ENCODE data around the gene AUTS2. TPM values are rescaled to one million over a fixed set of nuclear protein-coding genes. Genes with fewer than 3 reads are reported as not detected.

The AUTS2 gene
- total RNA-seq, 1 donor from 2014 or later, result 9.9 TPM

- H3K36me3 ChIP-seq (ENCODE audit: control insufficient read depth, insufficient read depth, low read length), result no peaks in the 10 kb centered on the region
- H3K27me3 ChIP-seq (ENCODE audit: control insufficient read depth, insufficient read depth, low read length), result no peaks in the 10 kb centered on the region
- H3K4me3 ChIP-seq (ENCODE audit: low read depth, low read length), result no peak overlapping the region
- DNase-seq (ENCODE audit: low read depth), result no peak
- TF ChIP-seq, protein P1, sequence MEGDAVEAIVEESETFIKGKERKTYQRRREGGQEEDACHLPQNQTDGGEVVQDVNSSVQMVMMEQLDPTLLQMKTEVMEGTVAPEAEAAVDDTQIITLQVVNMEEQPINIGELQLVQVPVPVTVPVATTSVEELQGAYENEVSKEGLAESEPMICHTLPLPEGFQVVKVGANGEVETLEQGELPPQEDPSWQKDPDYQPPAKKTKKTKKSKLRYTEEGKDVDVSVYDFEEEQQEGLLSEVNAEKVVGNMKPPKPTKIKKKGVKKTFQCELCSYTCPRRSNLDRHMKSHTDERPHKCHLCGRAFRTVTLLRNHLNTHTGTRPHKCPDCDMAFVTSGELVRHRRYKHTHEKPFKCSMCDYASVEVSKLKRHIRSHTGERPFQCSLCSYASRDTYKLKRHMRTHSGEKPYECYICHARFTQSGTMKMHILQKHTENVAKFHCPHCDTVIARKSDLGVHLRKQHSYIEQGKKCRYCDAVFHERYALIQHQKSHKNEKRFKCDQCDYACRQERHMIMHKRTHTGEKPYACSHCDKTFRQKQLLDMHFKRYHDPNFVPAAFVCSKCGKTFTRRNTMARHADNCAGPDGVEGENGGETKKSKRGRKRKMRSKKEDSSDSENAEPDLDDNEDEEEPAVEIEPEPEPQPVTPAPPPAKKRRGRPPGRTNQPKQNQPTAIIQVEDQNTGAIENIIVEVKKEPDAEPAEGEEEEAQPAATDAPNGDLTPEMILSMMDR (IDR thresholded peaks at IDR 0.05; ENCODE audit: insufficient read depth, low read length, poor library complexity, severe bottlenecking), result no peak
Measured at GRCh38 chr7:69962186-69963065, 364.2 kb downstream of the AUTS2 start.

DNA sequence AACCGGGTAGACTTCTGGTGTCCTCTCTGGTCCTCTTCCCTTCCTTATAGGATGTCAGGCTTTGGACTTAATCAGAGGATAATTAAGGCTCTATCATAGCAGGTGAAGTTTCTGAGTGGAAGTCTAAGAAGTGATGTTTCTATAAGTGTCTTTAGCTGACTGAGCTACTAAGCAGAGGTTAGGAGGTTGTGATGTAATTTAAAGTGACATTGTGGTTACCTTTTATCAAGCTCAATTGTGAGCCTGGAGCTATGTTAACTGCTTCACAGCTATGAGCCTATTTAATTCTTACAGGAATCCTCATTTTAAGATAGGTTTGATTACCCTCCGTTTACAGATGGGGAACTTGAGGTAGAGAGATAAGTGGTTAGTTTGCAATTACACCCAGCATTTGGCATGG lies 365.1 kb downstream of the AUTS2 start:
- H3K4me3 ChIP-seq (ENCODE audit: low read depth, low read length), result no peak overlapping the region
- no peaks in the 10 kb centered on the region for H3K27me3 ChIP-seq (ENCODE audit: control insufficient read depth, insufficient read depth, low read length)
- DNase-seq (ENCODE audit: low read depth), result no peak
- no peaks in the 10 kb centered on the region for H3K36me3 ChIP-seq (ENCODE audit: control insufficient read depth, insufficient read depth, low read length)
- TF ChIP-seq, protein P1 (IDR thresholded peaks at IDR 0.05; ENCODE audit: insufficient read depth, low read length, poor library complexity, severe bottlenecking), result no peak

GRCh38 chr7:69966766-69967591 lies 368.7 kb downstream of the AUTS2 start:
- no peak overlapping the region for H3K4me3 ChIP-seq (ENCODE audit: low read depth, low read length)
- no peak for DNase-seq (ENCODE audit: low read depth)
- H3K27me3 ChIP-seq (ENCODE audit: control insufficient read depth, insufficient read depth, low read length), result no peaks in the 10 kb centered on the region
- TF ChIP-seq, protein P1 (IDR thresholded peaks at IDR 0.05; ENCODE audit: insufficient read depth, low read length, poor library complexity, severe bottlenecking), result no peak
- no peaks in the 10 kb centered on the region for H3K36me3 ChIP-seq (ENCODE audit: control insufficient read depth, insufficient read depth, low read length)

DNA sequence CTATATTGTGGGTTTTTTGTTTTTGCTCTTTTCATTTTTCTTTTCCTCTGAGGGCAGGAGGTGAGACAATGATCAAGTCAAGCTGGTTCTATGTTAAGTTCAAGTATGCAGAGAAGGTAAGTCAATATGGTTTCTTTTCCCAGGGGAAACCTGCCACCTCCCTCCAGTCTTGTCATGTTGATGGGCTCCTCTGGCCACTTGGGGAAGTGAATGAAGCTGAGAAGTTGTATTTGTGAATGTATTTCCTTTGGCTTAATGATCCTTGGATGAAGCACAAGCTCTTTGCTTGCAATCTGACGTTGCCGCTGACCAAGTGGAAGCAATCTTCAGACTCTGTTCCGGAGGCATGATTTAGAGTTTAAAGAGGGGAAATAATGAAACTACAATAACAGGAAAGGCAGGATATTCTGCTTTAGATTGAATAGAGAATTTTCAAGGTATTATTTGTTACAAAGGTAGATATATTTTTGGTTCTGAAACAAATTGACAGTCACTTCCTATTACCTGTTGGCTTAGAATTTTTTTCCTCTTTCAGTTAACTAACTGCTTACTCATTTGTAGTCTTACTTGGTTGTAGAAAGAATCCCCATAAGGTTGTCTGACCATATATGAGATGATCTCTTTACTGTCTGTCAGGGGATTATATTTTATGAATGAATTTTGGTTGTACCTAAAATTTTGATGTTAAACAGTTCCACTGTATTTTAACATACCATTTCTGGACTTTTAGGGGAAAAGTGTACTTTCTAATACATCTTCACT lies 369.6 kb downstream of the AUTS2 start:
- DNase-seq (ENCODE audit: low read depth), result no peak
- Histone ChIP-seq H3K36me3 (ENCODE audit: control insufficient read depth, insufficient read depth, low read length) (no peaks in the 10 kb centered on the region), H3K27me3 (ENCODE audit: control insufficient read depth, insufficient read depth, low read length) (no peaks in the 10 kb centered on the region), H3K4me3 (ENCODE audit: low read depth, low read length) (no peak overlapping the region)
- TF ChIP-seq, protein P1 (IDR thresholded peaks at IDR 0.05; ENCODE audit: insufficient read depth, low read length, poor library complexity, severe bottlenecking), result no peak

- TF ChIP-seq, protein P1 (IDR thresholded peaks at IDR 0.05; ENCODE audit: insufficient read depth, low read length, poor library complexity, severe bottlenecking), result no peak
Measured at GRCh38 chr7:69968969-69969556, 370.8 kb downstream of the AUTS2 start.

More at GRCh38 chr7:69968969-69969556, 370.8 kb downstream of the AUTS2 start:
- Histone ChIP-seq H3K36me3 (ENCODE audit: control insufficient read depth, insufficient read depth, low read length) (no peaks in the 10 kb centered on the region), H3K4me3 (ENCODE audit: low read depth, low read length) (no peak overlapping the region), H3K27me3 (ENCODE audit: control insufficient read depth, insufficient read depth, low read length) (no peaks in the 10 kb centered on the region)
- DNase-seq (ENCODE audit: low read depth), result no peak

Measured in kidney epithelial cell (primary cell).